ENCODE results near the gene LPP.

LPP gene

DNA sequence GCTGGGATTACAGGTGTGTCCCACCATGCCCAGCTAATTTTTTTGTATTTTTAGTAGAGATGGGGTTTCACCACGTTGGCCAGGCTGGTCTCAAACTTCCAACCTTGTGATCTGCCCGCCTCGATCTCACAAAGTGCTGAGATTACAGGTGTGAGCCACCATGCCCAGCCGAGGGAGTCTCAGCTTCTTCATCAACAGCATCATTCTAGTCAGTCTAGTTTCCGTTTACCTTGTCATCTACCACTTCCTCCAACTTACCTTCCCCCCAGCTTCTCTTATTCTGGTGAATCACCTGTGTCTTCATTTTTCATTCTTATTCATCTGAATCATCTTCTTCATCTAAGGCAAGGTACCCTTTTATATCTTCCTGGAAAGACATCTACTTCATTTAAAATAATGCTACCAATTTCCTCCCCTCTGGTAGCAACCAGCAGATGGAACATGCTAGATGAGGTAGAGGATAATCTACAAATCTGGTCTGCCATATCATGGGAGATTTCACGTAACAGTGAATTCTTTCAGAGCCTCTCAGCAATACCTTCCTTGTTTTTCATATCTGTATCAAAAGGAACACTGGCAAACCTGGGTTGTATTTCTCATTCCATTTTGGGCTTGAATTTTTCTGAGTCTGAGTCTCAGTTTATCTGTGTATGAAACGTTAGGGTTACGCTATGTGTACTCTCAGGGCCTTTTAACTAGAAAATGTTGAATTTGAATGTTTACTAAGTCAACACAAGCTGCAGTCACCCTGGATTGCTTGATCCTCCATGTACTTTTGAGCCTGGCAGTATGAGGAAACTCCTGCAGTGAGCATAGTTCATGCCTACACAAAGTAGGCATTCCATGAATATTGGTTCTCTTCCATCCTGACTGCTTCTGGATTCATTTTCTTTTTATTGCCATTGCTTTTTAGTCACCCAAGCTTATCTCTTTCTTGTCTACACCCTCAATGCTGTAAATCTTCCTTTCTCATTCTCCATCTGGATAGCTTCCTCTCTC lies 16.8 kb downstream of the LPP start:
- no peak overlapping the region for H3K27ac ChIP-seq (ENCODE audit: low read length)
- no peak overlapping the region for H3K9ac ChIP-seq (ENCODE audit: low read length)
- no peaks in the 10 kb centered on the region for H3K36me3 ChIP-seq (ENCODE audit: control insufficient read depth, low read depth, low read length)
- no peaks in the 10 kb centered on the region for H3K9me3 ChIP-seq (ENCODE audit: control insufficient read depth, low read depth, low read length)
- H3K27me3 ChIP-seq (ENCODE audit: control insufficient read depth, insufficient read depth, low read length): no peaks in the 10 kb centered on the region
- peaks cover 12% of the 10 kb centered on the region for H3K4me1 ChIP-seq (ENCODE audit: control insufficient read depth, low read depth, low read length)
- H3K4me3 ChIP-seq (ENCODE audit: low read length): no peak overlapping the region

DNA sequence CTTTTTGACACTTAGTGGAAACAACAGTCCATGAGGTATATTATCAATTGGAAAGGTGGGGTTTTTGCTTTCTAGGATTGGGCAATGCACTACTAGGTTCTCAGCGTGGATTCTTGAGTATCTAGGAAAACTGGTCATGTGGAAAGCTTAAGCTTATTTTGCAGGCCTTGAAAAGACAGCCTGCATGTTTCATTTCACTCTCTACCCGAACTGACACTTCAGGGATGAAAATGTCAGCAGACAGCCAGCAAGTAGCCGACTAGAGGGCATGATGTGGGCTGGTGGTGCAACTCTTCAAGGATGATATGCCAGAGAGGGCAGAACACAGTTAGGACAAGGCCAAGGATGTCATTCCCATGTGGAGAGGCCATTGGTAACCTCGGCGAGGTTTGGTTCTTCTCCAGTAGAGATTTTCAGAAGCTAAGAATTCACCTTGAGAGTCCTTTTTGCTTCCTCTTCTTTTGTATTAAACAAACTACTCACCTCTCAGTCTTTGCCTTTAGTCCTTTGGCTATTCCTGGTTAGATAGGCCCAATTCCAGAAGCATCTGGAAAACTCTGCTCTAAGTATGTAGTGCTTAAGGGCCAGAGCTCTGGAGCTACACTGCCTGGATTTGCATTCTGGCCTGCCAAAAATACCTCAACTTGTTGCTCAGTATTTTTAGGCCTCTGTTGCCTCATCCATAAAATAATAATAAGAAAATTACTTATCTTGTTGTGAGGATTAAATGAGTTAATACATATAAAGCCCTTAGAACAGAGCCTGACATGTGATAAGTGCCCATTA lies 17.9 kb downstream of the LPP start:
- Histone ChIP-seq H3K9ac (ENCODE audit: low read length) (no peak overlapping the region), H3K9me3 (ENCODE audit: control insufficient read depth, low read depth, low read length) (no peaks in the 10 kb centered on the region), H3K27me3 (ENCODE audit: control insufficient read depth, insufficient read depth, low read length) (no peaks in the 10 kb centered on the region), H3K27ac (ENCODE audit: low read length) (no peak overlapping the region), H3K4me1 (ENCODE audit: control insufficient read depth, low read depth, low read length) (peaks cover 12% of the 10 kb centered on the region), H3K4me3 (ENCODE audit: low read length) (no peak overlapping the region), H3K36me3 (ENCODE audit: control insufficient read depth, low read depth, low read length) (no peaks in the 10 kb centered on the region)

DNA sequence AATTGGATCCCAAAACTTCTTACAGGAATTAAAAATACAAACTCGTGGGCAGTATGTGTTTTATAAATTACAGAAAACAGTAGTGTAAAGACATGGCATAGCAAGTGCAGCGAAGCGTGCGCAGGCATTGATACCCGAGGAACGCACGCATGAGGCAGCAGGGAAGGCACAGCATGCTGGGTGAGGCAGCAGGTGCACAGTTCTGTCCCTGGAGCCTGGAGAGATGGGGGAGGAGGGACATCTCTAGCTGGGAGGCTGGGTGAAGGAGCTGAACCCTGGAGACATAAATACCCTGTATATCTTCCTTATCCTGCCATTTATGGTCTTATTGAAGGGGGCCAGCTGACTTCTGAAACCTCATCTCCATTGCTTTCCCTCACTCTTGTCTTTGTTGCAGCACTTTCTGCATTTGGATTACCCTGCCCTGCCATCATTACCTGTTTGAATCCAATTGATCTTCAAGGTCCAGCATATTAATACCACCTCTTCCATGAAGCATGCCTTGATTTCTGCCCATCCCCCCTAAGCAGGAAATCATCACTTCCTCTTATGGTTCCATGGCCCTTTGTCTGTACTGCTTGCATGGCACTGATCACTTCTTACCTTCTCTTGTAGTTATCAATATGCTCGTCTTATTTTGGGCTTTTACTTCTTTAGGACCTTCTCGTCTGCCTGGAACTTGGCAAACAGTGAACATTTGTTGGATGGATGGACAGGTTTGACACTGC lies 20.5 kb downstream of the LPP start:
- Histone ChIP-seq H3K9me3 (ENCODE audit: control insufficient read depth, low read depth, low read length) (no peaks in the 10 kb centered on the region), H3K4me3 (ENCODE audit: low read length) (no peak overlapping the region), H3K27ac (ENCODE audit: low read length) (no peak overlapping the region), H3K27me3 (ENCODE audit: control insufficient read depth, insufficient read depth, low read length) (no peaks in the 10 kb centered on the region), H3K9ac (ENCODE audit: low read length) (no peak overlapping the region), H3K4me1 (ENCODE audit: control insufficient read depth, low read depth, low read length) (peaks cover 1% of the 10 kb centered on the region), H3K36me3 (ENCODE audit: control insufficient read depth, low read depth, low read length) (no peaks in the 10 kb centered on the region)

DNA sequence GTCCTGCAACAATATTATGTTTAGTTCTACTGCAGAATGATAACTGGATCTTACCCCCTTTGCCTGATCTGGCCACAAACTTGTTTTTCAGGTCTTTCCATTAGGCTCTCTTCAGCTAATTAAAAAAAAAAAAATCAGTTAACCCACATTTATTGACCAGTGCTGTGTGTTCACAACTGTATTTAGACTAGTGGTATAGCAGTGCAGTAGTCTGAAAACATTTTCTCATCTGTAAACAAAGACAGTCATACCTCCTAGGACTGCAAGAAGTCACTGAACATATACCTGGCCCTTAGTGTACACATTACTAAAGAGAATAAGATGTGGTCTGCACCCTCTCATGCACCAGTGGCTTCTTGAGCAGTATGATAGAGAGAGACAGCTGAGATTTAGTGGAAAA lies 22.5 kb downstream of the LPP start:
- no peak overlapping the region for H3K9ac ChIP-seq (ENCODE audit: low read length)
- H3K4me3 ChIP-seq (ENCODE audit: low read length): no peak overlapping the region
- H3K9me3 ChIP-seq (ENCODE audit: control insufficient read depth, low read depth, low read length): no peaks in the 10 kb centered on the region
- H3K27ac ChIP-seq (ENCODE audit: low read length): no peak overlapping the region
- peaks cover 4% of the 10 kb centered on the region for H3K4me1 ChIP-seq (ENCODE audit: control insufficient read depth, low read depth, low read length)
- no peaks in the 10 kb centered on the region for H3K27me3 ChIP-seq (ENCODE audit: control insufficient read depth, insufficient read depth, low read length)
- no peaks in the 10 kb centered on the region for H3K36me3 ChIP-seq (ENCODE audit: control insufficient read depth, low read depth, low read length)

DNA sequence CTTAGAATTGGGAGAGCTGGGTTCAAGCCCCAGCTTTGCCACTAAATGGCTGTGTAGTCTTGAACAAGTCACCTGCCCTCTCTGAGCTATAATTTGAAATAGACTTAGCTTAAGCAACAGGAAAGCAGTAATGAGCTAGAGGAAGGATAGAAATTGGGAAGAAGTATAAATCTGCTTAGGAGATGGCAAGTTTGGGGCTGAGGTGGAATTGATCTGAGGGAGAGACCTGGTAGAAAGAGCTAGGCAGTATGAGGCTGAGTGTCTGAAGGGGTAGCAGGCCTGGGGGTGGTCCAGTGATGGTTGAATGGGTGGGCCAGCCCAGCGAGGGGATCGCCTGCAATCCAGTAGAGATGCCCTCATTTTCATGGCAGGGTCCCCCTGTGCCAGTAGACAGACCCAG lies 22.9 kb downstream of the LPP start:
- H3K4me1 ChIP-seq (ENCODE audit: control insufficient read depth, low read depth, low read length): peaks cover 4% of the 10 kb centered on the region
- H3K27ac ChIP-seq (ENCODE audit: low read length): no peak overlapping the region
- no peak overlapping the region for H3K4me3 ChIP-seq (ENCODE audit: low read length)

GRCh38 chr3:188177721-188178120 lies 23.8 kb downstream of the LPP start:
- no peaks in the 10 kb centered on the region for H3K9me3 ChIP-seq (ENCODE audit: control insufficient read depth, low read depth, low read length)
- H3K4me3 ChIP-seq (ENCODE audit: low read length): no peak overlapping the region
- no peaks in the 10 kb centered on the region for H3K27me3 ChIP-seq (ENCODE audit: control insufficient read depth, insufficient read depth, low read length)
- H3K36me3 ChIP-seq (ENCODE audit: control insufficient read depth, low read depth, low read length): no peaks in the 10 kb centered on the region
- peaks cover 4% of the 10 kb centered on the region for H3K4me1 ChIP-seq (ENCODE audit: control insufficient read depth, low read depth, low read length)
- no peak overlapping the region for H3K27ac ChIP-seq (ENCODE audit: low read length)
- no peak overlapping the region for H3K9ac ChIP-seq (ENCODE audit: low read length)

More for the DNA sequence above, 22.9 kb downstream of the LPP start:
- Histone ChIP-seq H3K9ac (ENCODE audit: low read length) (no peak overlapping the region), H3K36me3 (ENCODE audit: control insufficient read depth, low read depth, low read length) (no peaks in the 10 kb centered on the region), H3K9me3 (ENCODE audit: control insufficient read depth, low read depth, low read length) (no peaks in the 10 kb centered on the region), H3K27me3 (ENCODE audit: control insufficient read depth, insufficient read depth, low read length) (no peaks in the 10 kb centered on the region)

DNA sequence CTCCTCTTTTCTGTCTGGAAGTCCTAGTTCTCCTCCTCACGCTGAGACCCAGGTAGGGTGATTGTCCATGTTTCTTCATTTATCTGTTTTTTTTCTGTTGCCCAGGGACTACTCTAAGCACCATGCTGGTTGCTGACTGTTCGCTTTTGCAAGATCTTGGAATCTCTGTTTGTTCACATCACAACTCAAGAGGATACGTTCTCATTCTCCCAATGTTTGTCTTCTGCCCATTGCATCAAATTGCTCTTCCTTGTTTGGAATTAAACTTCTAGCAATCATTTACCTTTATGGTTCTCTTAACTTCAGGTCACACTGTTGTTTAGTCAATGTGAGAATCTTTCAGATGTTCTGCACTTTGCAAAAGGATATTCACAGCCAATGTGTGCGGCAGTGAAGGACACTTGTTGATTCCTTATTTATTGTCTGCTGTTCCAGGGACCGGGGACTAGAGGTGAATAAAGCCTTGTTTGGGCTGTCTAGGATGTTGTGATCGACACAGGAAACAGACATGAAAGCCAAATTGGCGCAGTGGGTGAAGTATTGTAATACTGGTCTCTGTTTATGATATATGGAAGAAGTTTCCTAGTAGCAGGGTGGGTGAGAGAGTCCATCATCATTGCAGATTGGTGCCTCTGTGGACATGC lies 24.5 kb downstream of the LPP start:
- no peak overlapping the region for H3K27ac ChIP-seq (ENCODE audit: low read length)
- no peaks in the 10 kb centered on the region for H3K27me3 ChIP-seq (ENCODE audit: control insufficient read depth, insufficient read depth, low read length)
- no peak overlapping the region for H3K9ac ChIP-seq (ENCODE audit: low read length)
- H3K36me3 ChIP-seq (ENCODE audit: control insufficient read depth, low read depth, low read length): no peaks in the 10 kb centered on the region
- peaks cover 4% of the 10 kb centered on the region for H3K4me1 ChIP-seq (ENCODE audit: control insufficient read depth, low read depth, low read length)
- H3K4me3 ChIP-seq (ENCODE audit: low read length): no peak overlapping the region
- no peaks in the 10 kb centered on the region for H3K9me3 ChIP-seq (ENCODE audit: control insufficient read depth, low read depth, low read length)

DNA sequence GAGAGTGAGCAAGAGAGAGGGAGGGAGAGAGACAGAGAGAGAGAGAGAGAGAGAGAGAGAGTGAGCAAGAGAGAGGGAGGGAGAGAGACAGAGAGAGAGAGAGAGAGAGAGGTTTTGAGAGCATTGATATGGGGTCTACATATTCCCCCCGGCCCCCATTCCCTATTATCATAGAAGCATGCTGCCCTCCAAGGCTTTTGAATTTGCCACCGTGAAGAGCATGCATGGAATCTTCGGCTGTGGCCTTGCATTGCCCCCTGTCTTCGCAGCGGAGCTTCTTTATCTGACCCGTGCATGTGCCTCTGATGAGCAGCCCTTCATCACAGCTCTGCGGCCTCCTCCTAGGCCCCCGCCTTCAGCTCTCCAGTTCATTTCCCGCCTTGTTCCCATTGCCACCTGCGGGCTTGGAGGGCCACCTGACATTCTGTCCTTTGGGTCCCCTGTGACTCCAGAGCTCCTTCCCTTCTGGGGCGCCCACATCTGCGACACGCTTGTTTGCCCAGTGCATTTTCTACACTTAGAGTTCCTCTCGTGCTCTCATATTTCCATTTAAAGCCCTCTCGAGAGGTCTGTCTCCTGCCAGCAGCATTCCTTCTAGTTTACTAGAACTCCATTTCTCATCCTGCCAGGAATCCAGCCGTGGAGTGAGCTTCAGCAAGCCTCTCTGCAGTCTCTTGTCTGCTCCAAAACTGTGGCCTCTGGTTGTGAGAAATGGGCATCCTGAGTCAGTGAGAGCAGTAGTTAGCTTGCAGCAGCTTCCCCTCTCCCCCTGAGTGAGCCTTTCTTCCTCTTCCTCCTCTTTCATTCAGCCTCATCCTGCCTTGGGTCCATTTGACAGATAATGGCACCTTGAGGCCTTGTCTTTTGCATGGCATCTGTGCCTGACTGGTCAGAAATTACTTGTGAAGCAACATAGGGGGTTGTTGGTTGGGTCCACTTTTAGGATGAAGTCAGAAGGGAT lies 25.3 kb downstream of the LPP start:
- H3K4me1 ChIP-seq (ENCODE audit: control insufficient read depth, low read depth, low read length): peaks cover 9% of the 10 kb centered on the region
- H3K27ac ChIP-seq (ENCODE audit: low read length): no peak overlapping the region
- H3K36me3 ChIP-seq (ENCODE audit: control insufficient read depth, low read depth, low read length): no peaks in the 10 kb centered on the region

DNA sequence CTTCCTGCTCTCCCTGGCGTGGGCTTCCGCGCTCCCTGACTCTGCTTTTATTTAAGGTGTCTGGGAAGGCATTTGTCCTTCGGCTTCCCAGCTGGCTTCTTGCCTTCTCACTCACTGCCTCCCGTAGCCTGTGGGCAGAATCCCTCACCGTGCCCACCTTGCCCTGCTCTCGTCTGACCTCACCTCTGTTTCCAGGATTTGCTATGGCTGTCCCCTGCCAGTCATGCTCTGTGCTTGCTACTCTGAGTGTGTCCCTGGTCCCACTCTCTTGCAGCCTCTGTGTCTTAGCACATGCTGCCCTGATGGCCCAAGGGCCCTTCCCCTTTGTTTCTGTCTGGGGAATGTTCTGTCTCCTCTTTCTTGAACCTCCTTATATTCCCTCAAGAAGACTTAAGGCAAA lies 26.2 kb downstream of the LPP start:
- H3K27me3 ChIP-seq (ENCODE audit: control insufficient read depth, insufficient read depth, low read length): no peaks in the 10 kb centered on the region
- H3K9me3 ChIP-seq (ENCODE audit: control insufficient read depth, low read depth, low read length): no peaks in the 10 kb centered on the region
- peaks cover 17% of the 10 kb centered on the region for H3K4me1 ChIP-seq (ENCODE audit: control insufficient read depth, low read depth, low read length)
- no peak overlapping the region for H3K9ac ChIP-seq (ENCODE audit: low read length)
- no peak overlapping the region for H3K27ac ChIP-seq (ENCODE audit: low read length)
- H3K4me3 ChIP-seq (ENCODE audit: low read length): no peak overlapping the region
- H3K36me3 ChIP-seq (ENCODE audit: control insufficient read depth, low read depth, low read length): no peaks in the 10 kb centered on the region

More for the DNA sequence above, 25.3 kb downstream of the LPP start:
- H3K9me3 ChIP-seq (ENCODE audit: control insufficient read depth, low read depth, low read length): no peaks in the 10 kb centered on the region
- H3K27me3 ChIP-seq (ENCODE audit: control insufficient read depth, insufficient read depth, low read length): no peaks in the 10 kb centered on the region
- H3K9ac ChIP-seq (ENCODE audit: low read length): no peak overlapping the region
- H3K4me3 ChIP-seq (ENCODE audit: low read length): no peak overlapping the region

DNA sequence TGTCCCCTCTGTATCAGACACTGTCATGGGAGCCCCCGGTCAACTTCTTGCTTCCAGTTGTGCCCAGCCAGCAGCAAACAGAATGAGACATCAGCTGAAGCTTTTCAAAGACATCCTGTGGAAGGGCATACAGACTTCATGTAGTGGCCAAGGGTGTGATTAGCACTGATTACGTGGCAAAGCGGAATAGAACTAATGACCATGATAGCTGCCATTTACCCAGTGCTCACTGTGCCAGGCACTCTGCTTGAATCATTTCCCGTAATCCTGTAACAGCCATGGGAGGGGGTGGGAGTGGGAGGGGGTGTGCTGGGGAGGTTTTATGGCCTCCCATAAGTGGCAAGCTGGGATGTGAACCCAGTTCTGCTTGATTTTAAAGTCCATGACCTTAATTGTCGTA lies 29.5 kb downstream of the LPP start:
- H3K27me3 ChIP-seq (ENCODE audit: control insufficient read depth, insufficient read depth, low read length): no peaks in the 10 kb centered on the region
- no peak overlapping the region for H3K27ac ChIP-seq (ENCODE audit: low read length)
- H3K9me3 ChIP-seq (ENCODE audit: control insufficient read depth, low read depth, low read length): no peaks in the 10 kb centered on the region
- H3K36me3 ChIP-seq (ENCODE audit: control insufficient read depth, low read depth, low read length): no peaks in the 10 kb centered on the region
- H3K4me3 ChIP-seq (ENCODE audit: low read length): no peak overlapping the region
- H3K4me1 ChIP-seq (ENCODE audit: control insufficient read depth, low read depth, low read length): peaks cover 29% of the 10 kb centered on the region
- H3K9ac ChIP-seq (ENCODE audit: low read length): no peak overlapping the region

Measured in iPS-18a (cell line).